ENCODE results near the gene CSTF1. TPM values are rescaled to one million over a fixed set of nuclear protein-coding genes. Genes with fewer than 3 reads are reported as not detected.

Gene CSTF1
- polyA plus RNA-seq, 1 of the 3 experiments (the other 2 are of a cell fraction): 23.4 TPM

- POLR2A ChIA-PET: no interaction called here
- CTCF ChIA-PET: interaction anchor here (1.3 kb wide), 1 partner anchor 20 kb away, joined by 4 read pairs; no protein-coding TSS in a partner anchor
- Histone ChIP-seq H3K36me3 (replicated peaks in 1 of 2; ENCODE audit: control insufficient read depth in 1 of 2, insufficient read depth in 2 of 2, low read length in 1 of 2) (no peaks in the 10 kb centered on the region), H2AFZ (ENCODE audit: low read depth) (no peak overlapping the region), H3K4me2 (no peak overlapping the region), H3K27me3 (ENCODE audit: insufficient read depth) (no peaks in the 10 kb centered on the region), H3K4me3 (ENCODE audit: low read depth in 2 of 2, low read length in 1 of 2) (no peak overlapping the region), H3K79me2 (ENCODE audit: insufficient read depth) (no peaks in the 10 kb centered on the region), H3K9ac (no peak overlapping the region), H3K9me3 (no peaks in the 10 kb centered on the region), H3F3A (replicated peaks; ENCODE audit: insufficient read depth) (peaks cover 3% of the 10 kb centered on the region), H3K4me1 (ENCODE audit: control insufficient read depth in 1 of 2, insufficient read depth in 2 of 2, low read depth in 1 of 2, low read length in 1 of 2) (peaks cover 0 to 16% of the 10 kb centered on the region in 2 experiments; a peak in 1 of 4 replicates), H3K9me2 (no peaks in the 10 kb centered on the region), H4K20me1 (ENCODE audit: insufficient read depth) (no peaks in the 10 kb centered on the region), H3K27ac (ENCODE audit: low read depth in 2 of 2, low read length in 1 of 2) (no peak overlapping the region)
- DNase-seq: no peak
- 85% methylated on average over 2 of the region's 2 CpGs for WGBS (ENCODE audit: low lambda C conversion rate)
- TF ChIP-seq NRF1 (IDR thresholded peaks at IDR 0.05; ENCODE audit: low read depth, low read length): no peak
- no peak for TF ChIP-seq CHD2 (IDR thresholded peaks at IDR 0.05; ENCODE audit: low read length, partially characterized antibody)
Observed at GRCh38 chr20:56420028-56420427, 27.6 kb downstream of the CSTF1 start.

- CTCF ChIA-PET: interaction anchor here (0.7 kb wide), 1 partner anchor 28 kb away, joined by 3 read pairs; no protein-coding TSS in a partner anchor
- Histone ChIP-seq H3K27ac (ENCODE audit: low read depth in 2 of 2, low read length in 1 of 2) (no peak overlapping the region), H3K27me3 (ENCODE audit: insufficient read depth) (no peaks in the 10 kb centered on the region), H3K9me3 (no peaks in the 10 kb centered on the region), H3K36me3 (replicated peaks in 1 of 2; ENCODE audit: control insufficient read depth in 1 of 2, insufficient read depth in 2 of 2, low read length in 1 of 2) (no peaks in the 10 kb centered on the region), H3K4me3 (ENCODE audit: low read depth in 2 of 2, low read length in 1 of 2) (no peak overlapping the region), H3K4me2 (no peak overlapping the region), H2AFZ (ENCODE audit: low read depth) (no peak overlapping the region), H3K4me1 (ENCODE audit: control insufficient read depth in 1 of 2, insufficient read depth in 2 of 2, low read depth in 1 of 2, low read length in 1 of 2) (peaks cover 0 to 16% of the 10 kb centered on the region in 2 experiments; a peak in 1 of 4 replicates), H4K20me1 (ENCODE audit: insufficient read depth) (no peaks in the 10 kb centered on the region), H3K9me2 (no peaks in the 10 kb centered on the region), H3F3A (replicated peaks; ENCODE audit: insufficient read depth) (peaks cover 3% of the 10 kb centered on the region), H3K79me2 (ENCODE audit: insufficient read depth) (no peaks in the 10 kb centered on the region), H3K9ac (no peak overlapping the region)
- POLR2A ChIA-PET: no interaction called here
- DNase-seq: no peak
- WGBS (ENCODE audit: low lambda C conversion rate): 81% methylated on average over 11 of the region's 11 CpGs
- no peak for TF ChIP-seq MEF2A (IDR thresholded peaks at IDR 0.05; ENCODE audit: borderline replicate concordance, low read depth)
Observed at GRCh38 chr20:56420940-56421688, 28.7 kb downstream of the CSTF1 start.

- peaks cover 0 to 16% of the 10 kb centered on the region in 2 experiments; a peak in 1 of 4 replicates for H3K4me1 ChIP-seq (ENCODE audit: control insufficient read depth in 1 of 2, insufficient read depth in 2 of 2, low read depth in 1 of 2, low read length in 1 of 2)
- H3K9ac ChIP-seq: no peak overlapping the region
- peaks cover 3% of the 10 kb centered on the region for H3F3A ChIP-seq (replicated peaks; ENCODE audit: insufficient read depth)
- POLR2A ChIA-PET: no interaction called here
- TF ChIP-seq RAD21 (IDR thresholded peaks at IDR 0.05; ENCODE audit: low read length) (no peak), POLR2AphosphoS5 (IDR thresholded peaks at IDR 0.05; ENCODE audit: low read depth, low read length) (peak; percentile 28; the same call in 1 of the 2 replicates), ELF1 (IDR thresholded peaks at IDR 0.05) (0 out of 2 replicates have a peak, but pooled peaks have one; percentile 27), FOSL2 (IDR thresholded peaks at IDR 0.05; ENCODE audit: borderline replicate concordance, low read depth) (peak; percentile 41; the same call in 1 of the 2 replicates), EZH2phosphoT487 (IDR thresholded peaks at IDR 0.05; ENCODE audit: borderline replicate concordance, low read depth) (no peak), TCF12 (IDR thresholded peaks at IDR 0.05) (peak; percentile 12; the same call in 1 of the 2 replicates), CTCF (IDR thresholded peaks at IDR 0.05) (peak; percentile 18; the same call in 1 of the 2 replicates), JUND (IDR thresholded peaks at IDR 0.05) (0 out of 2 replicates have a peak, but pooled peaks have one; percentile 21)
- H3K79me2 ChIP-seq (ENCODE audit: insufficient read depth): no peaks in the 10 kb centered on the region
- no peaks in the 10 kb centered on the region for H3K9me3 ChIP-seq
- no peak overlapping the region for H3K4me3 ChIP-seq (ENCODE audit: low read depth in 2 of 2, low read length in 1 of 2)
- H4K20me1 ChIP-seq (ENCODE audit: insufficient read depth): no peaks in the 10 kb centered on the region
- no peaks in the 10 kb centered on the region for H3K27me3 ChIP-seq (ENCODE audit: insufficient read depth)
- H2AFZ ChIP-seq (ENCODE audit: low read depth): peak overlapping the region; percentile 69
- H3K27ac ChIP-seq (ENCODE audit: low read depth in 2 of 2, low read length in 1 of 2): 0 out of 4 replicates have a peak overlapping the region, but pooled peaks of 1 of the 2 experiments have one; percentile 1
- 54% methylated on average over 9 of the region's 9 CpGs for WGBS (ENCODE audit: low lambda C conversion rate)
- no peak for DNase-seq
- no peaks in the 10 kb centered on the region for H3K9me2 ChIP-seq
- CTCF ChIA-PET: no interaction called here
- no peaks in the 10 kb centered on the region for H3K36me3 ChIP-seq (replicated peaks in 1 of 2; ENCODE audit: control insufficient read depth in 1 of 2, insufficient read depth in 2 of 2, low read length in 1 of 2)
- H3K4me2 ChIP-seq: no peak overlapping the region; the same call in 1 of the 2 replicates
Observed at GRCh38 chr20:56422076-56422823, 29.8 kb downstream of the CSTF1 start.
